Panc1 (cell line): ENCODE measurements around the gene CCDC83.

ENCODE experiments used
- POLR2AphosphoS5 ChIP-seq: IDR thresholded peaks from 2 replicates; pipeline ENCODE4 v1.6.1; 2012; ENCODE audit warnings: mild to moderate bottlenecking, low read depth, low read length, moderate library complexity
- SIN3A ChIP-seq: IDR thresholded peaks from 2 replicates; pipeline ENCODE4 v1.6.1; 2012; ENCODE audit warnings: low read depth, mild to moderate bottlenecking, low read length, moderate library complexity, borderline replicate concordance; ENCODE audit not compliant: insufficient read depth
- TF ChIP-seq, protein P1 (sequence below): fragments of 450-650 bp; IDR thresholded peaks from 2 replicates; pipeline ENCODE4 v1.5.1; 2017; ENCODE audit warnings: mild to moderate bottlenecking

DNA sequence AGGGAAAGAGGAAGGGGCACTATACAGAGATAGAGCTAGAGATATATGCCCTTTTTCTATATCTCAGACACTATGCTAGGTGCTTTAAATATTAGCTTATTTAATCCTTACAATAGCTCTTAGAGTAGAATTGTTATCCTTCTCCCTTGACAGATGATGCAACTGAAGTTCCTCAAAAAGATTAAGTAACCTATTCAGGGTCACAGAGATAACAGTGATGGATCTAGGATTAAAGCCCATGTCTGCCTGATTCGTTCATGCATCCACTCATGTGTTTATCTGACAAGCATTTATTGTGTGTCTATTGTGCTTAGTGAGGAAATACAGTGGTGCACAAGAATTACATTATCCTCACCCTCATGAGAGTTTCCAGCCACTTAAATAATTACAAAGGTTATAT is 8.7 kb downstream of the CCDC83 start:
- TF ChIP-seq, protein P1, sequence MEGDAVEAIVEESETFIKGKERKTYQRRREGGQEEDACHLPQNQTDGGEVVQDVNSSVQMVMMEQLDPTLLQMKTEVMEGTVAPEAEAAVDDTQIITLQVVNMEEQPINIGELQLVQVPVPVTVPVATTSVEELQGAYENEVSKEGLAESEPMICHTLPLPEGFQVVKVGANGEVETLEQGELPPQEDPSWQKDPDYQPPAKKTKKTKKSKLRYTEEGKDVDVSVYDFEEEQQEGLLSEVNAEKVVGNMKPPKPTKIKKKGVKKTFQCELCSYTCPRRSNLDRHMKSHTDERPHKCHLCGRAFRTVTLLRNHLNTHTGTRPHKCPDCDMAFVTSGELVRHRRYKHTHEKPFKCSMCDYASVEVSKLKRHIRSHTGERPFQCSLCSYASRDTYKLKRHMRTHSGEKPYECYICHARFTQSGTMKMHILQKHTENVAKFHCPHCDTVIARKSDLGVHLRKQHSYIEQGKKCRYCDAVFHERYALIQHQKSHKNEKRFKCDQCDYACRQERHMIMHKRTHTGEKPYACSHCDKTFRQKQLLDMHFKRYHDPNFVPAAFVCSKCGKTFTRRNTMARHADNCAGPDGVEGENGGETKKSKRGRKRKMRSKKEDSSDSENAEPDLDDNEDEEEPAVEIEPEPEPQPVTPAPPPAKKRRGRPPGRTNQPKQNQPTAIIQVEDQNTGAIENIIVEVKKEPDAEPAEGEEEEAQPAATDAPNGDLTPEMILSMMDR, result no peak
- TF ChIP-seq SIN3A, result no peak
- TF ChIP-seq POLR2AphosphoS5, result no peak
